T-helper 17 cell (primary cell): ENCODE results near the gene RYR3. TPM values are rescaled to one million over a fixed set of nuclear protein-coding genes. Genes with fewer than 3 reads are reported as not detected.

ENCODE experiments used
- ATAC-seq: fragments of 150-1000 bp; cut with Tn5 transposase; 2 replicates; pipeline ENCODE4 v1.10.0; 2021; ENCODE audit warnings: mild to moderate bottlenecking, moderate library complexity
- DNase-seq, 3 donors: peaks; one replicate each; pipeline versions ENCODE4 v3.0.0 to v3.0.0-alpha.2; 2020 to 2021
- H3K9me3 ChIP-seq: one replicate; pipeline ENCODE4 v1.7.0; 2013; ENCODE audit warnings: low read length, mild to moderate bottlenecking; ENCODE audit not compliant: control insufficient read depth, poor library complexity, severe bottlenecking
- H3K27ac Mint-ChIP-seq: one replicate; pipeline ENCODE4 v1.8.0; 2022; ENCODE audit warnings: mild to moderate bottlenecking, moderate library complexity, mixed read lengths
- H3K27me3 Mint-ChIP-seq: one replicate; pipeline ENCODE4 v1.8.0; 2022; ENCODE audit warnings: mixed read lengths
- H3K36me3 Mint-ChIP-seq: one replicate; pipeline ENCODE4 v1.8.0; 2022; ENCODE audit warnings: low read depth, mixed read lengths
- H3K4me1 Mint-ChIP-seq: one replicate; pipeline ENCODE4 v1.8.0; 2022; ENCODE audit warnings: mild to moderate bottlenecking, mixed read lengths
- H3K4me3 Mint-ChIP-seq: one replicate; pipeline ENCODE4 v1.8.0; 2022; ENCODE audit warnings: mild to moderate bottlenecking, moderate library complexity, mixed read lengths
- total RNA-seq, 4 donors: library from RNA in 2 of 4; stranded (reverse) in 2 of 4; gene quantifications; one replicate each; pipeline ENCODE4 v1.2.3 and lab custom pipeline; 2022 to 2026

RYR3 gene
- total RNA-seq, 2 donors from 2014 or later, result 0.05 to 0.23 TPM

DNA sequence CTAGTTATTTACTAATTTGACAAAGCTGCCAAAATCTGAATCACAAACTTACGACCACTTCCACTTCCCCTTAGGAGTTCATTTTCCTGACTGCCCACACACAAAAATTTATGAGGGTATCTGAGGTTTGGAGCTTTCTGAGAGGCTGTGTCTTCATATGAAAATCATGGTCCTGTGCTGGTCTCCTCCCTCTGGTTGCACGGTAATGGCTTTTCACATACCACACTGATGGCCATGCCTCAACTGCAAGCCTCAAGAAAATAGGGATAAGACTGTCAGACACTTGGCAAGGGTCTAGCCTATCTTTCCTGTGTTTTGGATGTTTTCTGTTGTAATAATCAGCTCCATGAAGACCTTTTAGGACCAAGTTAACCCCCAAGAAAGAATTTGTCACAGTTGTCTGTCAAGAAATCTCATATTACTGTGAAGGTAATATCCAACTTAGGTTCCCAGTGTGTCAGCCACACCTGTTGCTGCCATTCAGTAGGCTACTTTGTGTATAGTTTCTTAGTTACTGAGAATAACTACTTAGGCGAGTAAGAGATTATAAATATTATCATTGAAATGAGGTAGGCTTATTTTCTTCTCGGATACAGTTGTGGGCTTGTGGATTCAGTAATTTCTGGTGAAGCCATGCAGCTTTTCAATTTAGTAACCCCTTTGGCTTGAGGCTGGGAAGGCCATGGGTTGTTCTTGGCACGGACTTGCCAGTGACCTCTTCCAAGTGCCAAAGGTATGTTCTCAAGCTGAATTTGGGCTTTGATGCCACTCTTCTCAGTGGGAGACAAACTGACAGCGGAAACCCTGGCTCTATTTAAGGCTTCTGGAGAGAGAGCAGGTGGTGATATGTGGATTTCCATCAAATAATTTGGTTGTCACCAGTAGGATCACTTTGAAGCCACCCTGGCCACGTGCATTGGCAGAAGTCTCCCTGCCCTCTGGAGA, 101.1 kb downstream of the RYR3 start:
- H3K4me1 Mint-ChIP-seq, result no peaks in the 10 kb centered on the region
- peaks cover 13% of the 10 kb centered on the region for H3K27me3 Mint-ChIP-seq
- H3K27ac Mint-ChIP-seq, result no peak overlapping the region
- ATAC-seq, result no peak
- no peak for DNase-seq
- H3K4me3 Mint-ChIP-seq, result no peak overlapping the region
- no peaks in the 10 kb centered on the region for H3K9me3 ChIP-seq
- H3K36me3 Mint-ChIP-seq, result no peaks in the 10 kb centered on the region

GRCh38 chr15:33419701-33420100, 108.9 kb downstream of the RYR3 start:
- no peak for ATAC-seq
- Mint-ChIP-seq H3K36me3 (no peaks in the 10 kb centered on the region), H3K4me1 (no peaks in the 10 kb centered on the region), H3K4me3 (no peak overlapping the region), H3K27me3 (peaks cover 58% of the 10 kb centered on the region), H3K27ac (no peak overlapping the region)
- DNase-seq, result no peak
- no peaks in the 10 kb centered on the region for H3K9me3 ChIP-seq

DNA sequence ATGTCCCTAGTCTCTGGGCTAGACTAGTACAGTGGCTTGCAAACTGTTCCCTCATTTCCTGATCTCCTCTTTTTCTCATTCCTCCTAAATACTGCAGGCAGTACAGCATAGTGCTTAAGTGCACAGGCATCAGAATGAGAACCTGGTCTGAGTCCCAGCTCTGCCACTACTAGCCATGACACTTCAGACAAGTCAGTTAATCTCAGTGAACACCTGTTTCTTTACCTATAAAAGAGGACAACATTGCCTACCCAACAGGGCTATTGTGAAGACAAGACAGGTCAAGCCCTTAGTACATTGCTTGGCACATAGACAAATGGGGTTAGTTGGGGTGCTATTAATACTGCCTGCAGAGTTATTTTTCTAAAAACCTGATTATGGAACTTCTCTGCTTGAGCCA, 113.3 kb downstream of the RYR3 start:
- ATAC-seq, result no peak
- peaks cover 32% of the 10 kb centered on the region for H3K27me3 Mint-ChIP-seq
- H3K4me3 Mint-ChIP-seq, result no peak overlapping the region

GRCh38 chr15:33425142-33425541, 114.4 kb downstream of the RYR3 start:
- no peaks in the 10 kb centered on the region for H3K9me3 ChIP-seq
- H3K4me1 Mint-ChIP-seq, result no peaks in the 10 kb centered on the region
- peaks cover 29% of the 10 kb centered on the region for H3K27me3 Mint-ChIP-seq
- H3K27ac Mint-ChIP-seq, result no peak overlapping the region
- ATAC-seq (no peak), DNase-seq (no peak)
- H3K4me3 Mint-ChIP-seq, result no peak overlapping the region
- H3K36me3 Mint-ChIP-seq, result no peaks in the 10 kb centered on the region

More for the DNA sequence above, 113.3 kb downstream of the RYR3 start:
- Mint-ChIP-seq H3K4me1 (no peaks in the 10 kb centered on the region), H3K36me3 (no peaks in the 10 kb centered on the region), H3K27ac (no peak overlapping the region)
- DNase-seq, result no peak
- H3K9me3 ChIP-seq, result no peaks in the 10 kb centered on the region

- no peak for ATAC-seq
- Mint-ChIP-seq H3K4me3 (no peak overlapping the region), H3K27me3 (peaks cover 13% of the 10 kb centered on the region), H3K4me1 (no peaks in the 10 kb centered on the region), H3K36me3 (no peaks in the 10 kb centered on the region), H3K27ac (no peak overlapping the region)
- DNase-seq, result no peak
- H3K9me3 ChIP-seq, result no peaks in the 10 kb centered on the region
These were observed 119.8 kb downstream of the RYR3 start for GRCh38 chr15:33430577-33430976.

DNA sequence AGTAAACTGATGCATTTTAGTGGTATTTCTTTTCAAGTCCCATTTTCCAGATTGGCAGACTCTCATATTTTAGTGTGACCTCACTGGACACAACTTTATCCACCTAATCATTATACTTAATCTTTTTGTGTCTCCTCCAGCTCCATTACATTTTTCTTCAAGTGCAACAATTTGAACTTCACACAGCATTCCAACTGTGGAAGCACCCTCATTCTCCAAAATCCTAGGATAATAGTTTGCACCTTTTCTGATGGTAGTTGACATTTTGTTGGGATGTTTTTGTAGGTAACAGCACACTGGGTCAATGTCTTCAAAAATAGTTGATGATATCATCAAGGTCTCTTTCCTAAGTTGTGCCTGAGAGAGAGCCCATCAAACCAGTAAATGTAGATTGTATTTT, 123.1 kb downstream of the RYR3 start:
- ATAC-seq (no peak), DNase-seq (no peak)
- Mint-ChIP-seq H3K36me3 (no peaks in the 10 kb centered on the region), H3K27me3 (peaks cover 19% of the 10 kb centered on the region), H3K4me1 (no peaks in the 10 kb centered on the region), H3K4me3 (no peak overlapping the region), H3K27ac (no peak overlapping the region)
- peaks cover 4% of the 10 kb centered on the region for H3K9me3 ChIP-seq

GRCh38 chr15:33438396-33438795, 127.6 kb downstream of the RYR3 start:
- no peak overlapping the region for H3K27ac Mint-ChIP-seq
- no peaks in the 10 kb centered on the region for H3K4me1 Mint-ChIP-seq
- peaks cover 4% of the 10 kb centered on the region for H3K9me3 ChIP-seq
- H3K27me3 Mint-ChIP-seq, result peaks cover 24% of the 10 kb centered on the region
- H3K4me3 Mint-ChIP-seq, result no peak overlapping the region
- DNase-seq, result no peak
- ATAC-seq, result no peak
- no peaks in the 10 kb centered on the region for H3K36me3 Mint-ChIP-seq

DNA sequence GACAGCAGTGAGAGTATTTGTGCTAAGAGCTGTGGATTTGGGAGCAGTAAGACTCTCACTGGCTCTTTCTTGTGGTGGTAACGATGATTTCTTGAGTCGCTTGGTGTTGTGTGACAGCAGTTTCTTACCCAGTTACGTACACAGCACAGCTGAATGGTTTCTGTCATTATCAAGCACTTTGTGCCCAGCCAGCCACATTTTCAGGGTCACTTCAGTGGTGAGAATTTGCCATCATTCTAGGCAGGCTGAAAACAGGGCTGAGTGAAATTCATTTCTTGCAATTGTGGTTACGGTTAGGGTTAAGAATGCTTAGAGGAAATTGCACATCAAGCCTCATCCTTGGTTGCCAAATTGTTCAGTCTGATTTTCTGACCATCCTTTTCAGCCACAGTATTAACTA, 130.1 kb downstream of the RYR3 start:
- Mint-ChIP-seq H3K4me1 (no peaks in the 10 kb centered on the region), H3K4me3 (no peak overlapping the region), H3K36me3 (no peaks in the 10 kb centered on the region), H3K27ac (no peak overlapping the region), H3K27me3 (peaks cover 33% of the 10 kb centered on the region)
- H3K9me3 ChIP-seq, result peaks cover 2% of the 10 kb centered on the region
- ATAC-seq (no peak), DNase-seq (no peak)

GRCh38 chr15:33442449-33442848, 131.7 kb downstream of the RYR3 start:
- no peak overlapping the region for H3K27ac Mint-ChIP-seq
- DNase-seq, result no peak
- ATAC-seq, result no peak

GRCh38 chr15:33443708-33444107, 132.9 kb downstream of the RYR3 start:
- ATAC-seq, result no peak
- Mint-ChIP-seq H3K4me1 (no peaks in the 10 kb centered on the region), H3K27ac (no peak overlapping the region), H3K27me3 (peaks cover 50% of the 10 kb centered on the region), H3K36me3 (no peaks in the 10 kb centered on the region), H3K4me3 (no peak overlapping the region)
- no peak for DNase-seq
- H3K9me3 ChIP-seq, result no peaks in the 10 kb centered on the region

More at GRCh38 chr15:33442449-33442848, 131.7 kb downstream of the RYR3 start:
- no peaks in the 10 kb centered on the region for H3K36me3 Mint-ChIP-seq
- H3K9me3 ChIP-seq, result no peaks in the 10 kb centered on the region
- H3K4me1 Mint-ChIP-seq, result no peaks in the 10 kb centered on the region
- no peak overlapping the region for H3K4me3 Mint-ChIP-seq
- H3K27me3 Mint-ChIP-seq, result peaks cover 46% of the 10 kb centered on the region

DNA sequence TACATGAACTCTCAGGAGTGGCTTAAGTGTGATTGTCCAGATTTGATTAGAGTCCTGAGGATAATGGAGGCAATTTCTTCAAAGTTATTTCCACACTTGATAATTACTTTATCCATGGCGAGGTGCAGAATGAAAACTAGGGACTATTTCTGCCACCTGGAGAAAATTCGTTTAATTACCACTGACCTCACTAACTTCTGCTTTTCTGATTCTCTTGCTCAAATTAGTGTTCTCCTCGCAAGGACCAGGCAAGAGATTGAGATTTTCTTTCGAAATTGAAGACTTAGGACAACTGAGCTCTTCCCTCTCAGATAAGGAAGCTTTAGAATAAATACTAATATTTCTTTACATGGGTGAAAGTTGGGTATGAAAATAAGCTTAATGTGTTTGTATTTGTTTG, 135.2 kb downstream of the RYR3 start:
- ATAC-seq, result no peak
- H3K27ac Mint-ChIP-seq, result no peak overlapping the region
- H3K27me3 Mint-ChIP-seq, result peaks cover 58% of the 10 kb centered on the region
- DNase-seq, result no peak
- H3K4me1 Mint-ChIP-seq, result peaks cover 2% of the 10 kb centered on the region
- H3K9me3 ChIP-seq, result no peaks in the 10 kb centered on the region
- no peaks in the 10 kb centered on the region for H3K36me3 Mint-ChIP-seq
- H3K4me3 Mint-ChIP-seq, result no peak overlapping the region

DNA sequence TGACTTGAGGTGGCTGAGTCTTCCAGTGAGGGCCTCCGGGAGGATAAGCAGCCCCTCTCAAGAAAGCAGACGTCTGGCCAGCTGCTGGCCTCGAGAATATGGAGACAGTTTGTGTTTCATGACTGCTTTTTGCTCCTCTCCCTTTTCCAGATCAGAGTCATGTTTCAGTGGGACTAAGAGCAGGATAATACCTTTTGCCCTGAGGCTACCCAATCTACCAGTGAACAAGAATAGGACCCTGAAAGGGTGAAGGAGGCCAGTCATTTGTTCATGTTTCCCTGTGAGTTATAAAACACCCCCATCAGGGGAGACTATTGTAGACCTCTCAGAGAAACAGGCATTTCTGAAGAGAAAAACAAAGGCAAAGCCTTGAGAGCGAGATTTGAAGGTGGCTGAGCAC, 137.4 kb downstream of the RYR3 start:
- H3K36me3 Mint-ChIP-seq, result no peaks in the 10 kb centered on the region
- peaks cover 2% of the 10 kb centered on the region for H3K4me1 Mint-ChIP-seq
- DNase-seq (no peak), ATAC-seq (no peak)
- no peaks in the 10 kb centered on the region for H3K9me3 ChIP-seq
- no peak overlapping the region for H3K4me3 Mint-ChIP-seq
- H3K27me3 Mint-ChIP-seq, result peaks cover 48% of the 10 kb centered on the region
- H3K27ac Mint-ChIP-seq, result no peak overlapping the region

DNA sequence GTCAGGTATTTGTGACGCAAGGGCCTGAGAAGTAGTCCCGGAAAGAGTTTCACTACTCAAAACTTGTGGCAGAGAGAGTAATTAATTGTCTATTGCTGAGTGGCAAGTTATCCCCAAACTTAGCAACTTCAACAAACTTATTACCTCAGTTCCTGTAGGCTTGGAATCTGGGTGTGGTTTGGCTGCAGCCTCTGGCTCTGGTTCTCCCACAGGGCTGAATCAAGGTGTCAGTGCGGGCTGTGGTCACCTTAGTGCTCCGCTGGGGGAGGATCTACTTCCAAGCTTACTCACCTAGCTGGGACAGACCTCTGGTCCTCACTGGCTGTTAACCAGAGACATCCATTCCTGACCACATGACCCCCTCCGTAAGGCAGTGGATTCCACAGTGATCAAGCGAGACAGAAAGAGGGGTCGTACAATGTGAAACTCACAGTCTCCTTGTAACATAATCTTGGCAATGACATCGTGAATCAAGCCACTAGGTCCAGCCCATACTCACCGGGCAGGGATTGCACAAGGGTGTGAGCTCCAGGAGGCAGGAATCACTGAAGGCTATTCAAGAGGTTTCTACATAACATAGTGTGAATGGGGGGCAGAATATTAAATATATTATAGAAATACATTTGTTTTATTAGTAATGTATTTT, 138.3 kb downstream of the RYR3 start:
- Mint-ChIP-seq H3K4me3 (no peak overlapping the region), H3K36me3 (no peaks in the 10 kb centered on the region), H3K27me3 (peaks cover 40% of the 10 kb centered on the region), H3K27ac (no peak overlapping the region), H3K4me1 (peaks cover 2% of the 10 kb centered on the region)
- DNase-seq (no peak), ATAC-seq (no peak)
- no peaks in the 10 kb centered on the region for H3K9me3 ChIP-seq
